Measurements from ENCODE around the gene ZNRF3. TPM values are rescaled to one million over a fixed set of nuclear protein-coding genes. Genes with fewer than 3 reads are reported as not detected.

ZNRF3 gene
- total and polyA plus RNA-seq, 2 experiments from 2014 or later = 0.56 to 3.9 TPM

DNA sequence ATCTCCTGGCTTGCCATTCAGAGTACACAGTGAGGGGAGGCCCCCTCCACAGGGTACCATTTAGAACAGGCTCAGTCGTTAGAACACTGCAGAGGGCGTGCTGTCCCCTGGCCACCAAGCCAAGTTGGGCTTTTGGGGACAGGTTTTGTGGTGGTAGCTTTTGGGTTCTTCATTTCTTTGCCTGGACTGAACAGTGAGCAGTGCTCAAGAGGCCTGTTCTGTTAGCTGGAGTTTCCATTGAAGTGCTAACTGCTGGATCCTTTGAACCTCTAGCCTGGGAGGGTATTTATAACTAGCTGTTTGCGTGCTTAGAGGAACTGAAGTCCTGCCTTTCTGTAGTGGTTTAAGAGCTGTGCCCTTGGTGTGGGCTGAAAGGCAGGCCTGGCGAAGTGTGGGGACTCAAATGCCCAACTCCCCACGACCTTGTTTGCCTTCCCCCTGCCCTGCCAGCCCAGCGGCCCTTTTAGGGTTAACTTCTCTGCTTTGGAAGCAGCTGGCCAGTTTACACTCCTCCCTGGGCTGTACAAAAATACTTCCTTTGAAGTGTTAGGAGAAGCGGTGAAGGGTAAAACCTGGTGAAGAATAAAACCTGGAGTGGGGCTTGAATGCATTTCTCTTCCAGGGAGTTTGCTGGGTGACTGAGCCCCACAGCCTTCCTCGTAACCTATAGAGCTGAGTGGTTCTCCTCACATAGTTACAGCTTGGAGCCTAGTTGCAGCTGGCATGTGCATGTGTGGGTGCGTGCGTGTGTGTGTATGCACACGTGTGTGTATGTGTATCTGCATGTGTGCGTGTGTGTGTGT is 34.6 kb downstream of the ZNRF3 start:
- H3K79me2 ChIP-seq (ENCODE audit: insufficient read depth) = no peaks in the 10 kb centered on the region
- H3K4me1 ChIP-seq (ENCODE audit: insufficient read depth) = no peaks in the 10 kb centered on the region
- no peaks in the 10 kb centered on the region for H3K36me3 ChIP-seq (ENCODE audit: low read depth)
- 77 to 83% methylated on average over 12 of the region's 12 CpGs for WGBS, 2 experiments (ENCODE audit: low coverage in 1 of 2, low lambda C conversion rate in 2 of 2, missing lambda C conversion rate in 2 of 2)
- H3K4me3 ChIP-seq = no peak overlapping the region
- H3K9me2 ChIP-seq (ENCODE audit: insufficient read depth) = no peaks in the 10 kb centered on the region
- no peak overlapping the region for H2AFZ ChIP-seq
- no peaks in the 10 kb centered on the region for H3K9me3 ChIP-seq (ENCODE audit: low read depth)
- H3K4me2 ChIP-seq (ENCODE audit: unreplicated experiment) = no peak overlapping the region
- H3K27me3 ChIP-seq (replicated peaks; ENCODE audit: insufficient read depth) = no peaks in the 10 kb centered on the region
- H3F3A ChIP-seq (ENCODE audit: insufficient read depth) = no peaks in the 10 kb centered on the region
- no peak overlapping the region for H3K27ac ChIP-seq
- no peaks in the 10 kb centered on the region for H4K20me1 ChIP-seq (ENCODE audit: insufficient read depth)
- H3K9ac ChIP-seq = no peak overlapping the region
- in situ Hi-C loops (cut with MboI) = no loop called here
- no peak for TF ChIP-seq EZH2phosphoT487 (IDR thresholded peaks at IDR 0.05; ENCODE audit: insufficient read depth, low read depth)
- no peak for TF ChIP-seq EZH2 (IDR thresholded peaks at IDR 0.05; ENCODE audit: insufficient read depth, poor library complexity, severe bottlenecking)
- no peak for DNase-seq

DNA sequence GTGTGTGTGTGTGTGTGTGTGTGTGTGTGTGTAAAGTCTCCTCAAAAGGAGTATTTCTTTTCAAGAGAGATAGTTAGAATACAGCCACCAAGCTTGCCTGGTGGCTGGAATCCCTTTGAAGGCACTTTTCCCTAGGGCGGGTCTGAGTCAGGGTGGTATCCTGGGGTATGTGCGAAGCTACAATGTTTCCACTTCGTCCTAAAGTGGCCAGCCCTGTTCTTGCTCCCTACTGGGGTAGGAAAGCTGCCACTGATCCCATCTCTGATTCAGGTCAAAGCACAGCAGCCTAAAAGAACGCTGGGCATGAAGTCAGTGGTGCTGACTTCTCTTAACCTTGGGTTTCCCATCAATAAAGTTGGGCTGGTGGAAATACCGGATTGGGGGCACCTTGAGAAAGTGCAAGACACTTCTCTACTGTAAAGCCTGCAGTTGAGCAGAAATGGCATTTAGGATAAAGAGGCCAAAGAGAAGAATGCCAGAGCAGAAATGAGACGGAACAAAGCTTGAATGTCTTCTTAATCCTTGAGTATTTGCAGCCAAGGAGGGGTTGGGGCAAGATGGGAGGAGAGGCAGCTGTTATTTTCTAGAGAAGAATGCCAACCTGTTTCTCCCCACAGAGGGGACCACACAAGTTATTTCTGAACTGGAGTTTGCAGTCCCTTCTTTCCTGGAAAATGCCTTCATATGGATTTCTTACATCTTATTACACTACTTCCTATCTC is 35.3 kb downstream of the ZNRF3 start:
- H3K27ac ChIP-seq = no peak overlapping the region

DNA sequence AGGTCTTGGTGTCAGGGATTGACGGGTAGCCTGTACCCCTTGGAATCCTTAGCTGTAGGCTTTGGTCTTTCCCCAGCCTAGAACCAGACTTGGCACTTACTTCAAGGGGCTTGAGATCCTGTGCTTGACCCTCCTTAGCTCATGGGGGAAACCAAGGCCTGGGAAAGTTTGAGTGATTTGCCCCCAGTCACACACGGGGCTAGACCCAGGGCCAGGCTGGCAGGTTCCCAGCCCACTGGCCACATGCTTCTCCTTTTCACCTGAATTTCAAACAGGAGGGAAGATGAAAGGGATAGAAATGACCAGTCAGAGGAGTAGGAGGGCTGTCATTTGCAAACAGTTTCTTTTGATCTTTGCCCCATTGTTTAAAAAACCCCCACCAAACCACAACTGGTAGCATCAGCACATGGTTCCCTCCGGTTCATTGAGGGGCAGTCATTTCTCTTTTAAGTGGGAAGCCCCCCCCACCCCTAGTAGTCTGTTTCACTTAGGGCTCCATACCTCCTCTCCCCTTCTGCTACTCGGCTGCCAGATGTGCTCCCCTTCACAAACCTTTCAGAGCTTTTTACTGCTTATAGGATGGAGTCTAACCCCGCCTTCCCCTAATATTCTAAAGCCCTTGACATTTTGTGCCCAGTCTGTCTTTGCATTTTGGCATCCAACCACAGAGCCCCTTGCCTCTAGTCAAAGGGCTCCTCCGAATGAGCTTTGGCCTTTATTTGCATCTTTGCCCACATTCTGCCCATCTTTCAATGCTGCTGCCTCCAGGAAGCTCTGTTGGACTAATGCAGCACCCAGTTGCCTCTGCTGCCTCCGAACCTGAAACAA is 37.6 kb downstream of the ZNRF3 start:
- H3K9me3 ChIP-seq (ENCODE audit: low read depth) = no peaks in the 10 kb centered on the region
- no peaks in the 10 kb centered on the region for H3K4me1 ChIP-seq (ENCODE audit: insufficient read depth)
- H3K27ac ChIP-seq = no peak overlapping the region
- no peak overlapping the region for H3K4me2 ChIP-seq (ENCODE audit: unreplicated experiment)
- WGBS, 2 experiments (ENCODE audit: low coverage in 1 of 2, low lambda C conversion rate in 2 of 2, missing lambda C conversion rate in 2 of 2) = 73 to 79% methylated on average over 7 of the region's 7 CpGs
- no peaks in the 10 kb centered on the region for H3K9me2 ChIP-seq (ENCODE audit: insufficient read depth)
- TF ChIP-seq EZH2 (IDR thresholded peaks at IDR 0.05; ENCODE audit: insufficient read depth, poor library complexity, severe bottlenecking) (no peak), EZH2phosphoT487 (IDR thresholded peaks at IDR 0.05; ENCODE audit: insufficient read depth, low read depth) (no peak)
- no peak overlapping the region for H3K4me3 ChIP-seq
- H3K27me3 ChIP-seq (replicated peaks; ENCODE audit: insufficient read depth) = no peaks in the 10 kb centered on the region
- DNase-seq = no peak
- H3F3A ChIP-seq (ENCODE audit: insufficient read depth) = no peaks in the 10 kb centered on the region
- no peaks in the 10 kb centered on the region for H3K36me3 ChIP-seq (ENCODE audit: low read depth)
- no peaks in the 10 kb centered on the region for H4K20me1 ChIP-seq (ENCODE audit: insufficient read depth)
- in situ Hi-C loops (cut with MboI) = no loop called here
- H3K9ac ChIP-seq = no peak overlapping the region
- H3K79me2 ChIP-seq (ENCODE audit: insufficient read depth) = no peaks in the 10 kb centered on the region
- H2AFZ ChIP-seq = no peak overlapping the region

More for the DNA sequence above, 35.3 kb downstream of the ZNRF3 start:
- H3K36me3 ChIP-seq (ENCODE audit: low read depth) = no peaks in the 10 kb centered on the region
- no peak overlapping the region for H3K4me2 ChIP-seq (ENCODE audit: unreplicated experiment)
- no peaks in the 10 kb centered on the region for H3K79me2 ChIP-seq (ENCODE audit: insufficient read depth)
- 67 to 72% methylated on average over 6 of the region's 6 CpGs for WGBS, 2 experiments (ENCODE audit: low coverage in 1 of 2, low lambda C conversion rate in 2 of 2, missing lambda C conversion rate in 2 of 2)
- H4K20me1 ChIP-seq (ENCODE audit: insufficient read depth) = no peaks in the 10 kb centered on the region
- H3K4me3 ChIP-seq = no peak overlapping the region
- H3K9me3 ChIP-seq (ENCODE audit: low read depth) = no peaks in the 10 kb centered on the region
- no peaks in the 10 kb centered on the region for H3K9me2 ChIP-seq (ENCODE audit: insufficient read depth)
- no peak overlapping the region for H2AFZ ChIP-seq
- H3F3A ChIP-seq (ENCODE audit: insufficient read depth) = no peaks in the 10 kb centered on the region
- no peak for DNase-seq
- no peaks in the 10 kb centered on the region for H3K4me1 ChIP-seq (ENCODE audit: insufficient read depth)
- H3K27me3 ChIP-seq (replicated peaks; ENCODE audit: insufficient read depth) = no peaks in the 10 kb centered on the region
- no peak for TF ChIP-seq EZH2phosphoT487 (IDR thresholded peaks at IDR 0.05; ENCODE audit: insufficient read depth, low read depth)
- TF ChIP-seq EZH2 (IDR thresholded peaks at IDR 0.05; ENCODE audit: insufficient read depth, poor library complexity, severe bottlenecking) = no peak
- no peak overlapping the region for H3K9ac ChIP-seq
- in situ Hi-C loops (cut with MboI) = no loop called here

DNA sequence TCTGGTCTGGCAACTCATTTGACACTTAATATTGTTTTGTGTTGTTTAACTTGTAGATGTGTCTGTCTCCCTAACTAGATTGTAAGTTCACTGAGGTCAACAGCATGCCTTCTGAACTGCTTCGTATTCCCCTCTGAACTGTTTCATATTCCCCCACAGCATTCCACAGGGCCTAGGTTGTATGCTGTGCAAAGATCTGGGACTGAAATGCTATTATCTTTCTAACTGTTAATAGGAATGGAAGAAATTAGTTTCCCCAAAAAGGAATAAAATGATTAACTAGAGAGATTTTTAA is 38.2 kb downstream of the ZNRF3 start:
- no peaks in the 10 kb centered on the region for H3K36me3 ChIP-seq (ENCODE audit: low read depth)
- no peak overlapping the region for H3K9ac ChIP-seq
- 94 to 100% methylated on average over 1 of the region's 1 CpG for WGBS, 2 experiments (ENCODE audit: low coverage in 1 of 2, low lambda C conversion rate in 2 of 2, missing lambda C conversion rate in 2 of 2)
- no peak overlapping the region for H3K4me2 ChIP-seq (ENCODE audit: unreplicated experiment)
- H3F3A ChIP-seq (ENCODE audit: insufficient read depth) = no peaks in the 10 kb centered on the region
- DNase-seq = no peak
- no peak overlapping the region for H3K27ac ChIP-seq
- no peaks in the 10 kb centered on the region for H4K20me1 ChIP-seq (ENCODE audit: insufficient read depth)
- no peaks in the 10 kb centered on the region for H3K9me2 ChIP-seq (ENCODE audit: insufficient read depth)
- H3K9me3 ChIP-seq (ENCODE audit: low read depth) = no peaks in the 10 kb centered on the region
- H3K27me3 ChIP-seq (replicated peaks; ENCODE audit: insufficient read depth) = no peaks in the 10 kb centered on the region
- H2AFZ ChIP-seq = no peak overlapping the region
- no peaks in the 10 kb centered on the region for H3K79me2 ChIP-seq (ENCODE audit: insufficient read depth)
- in situ Hi-C loops (cut with MboI) = no loop called here
- TF ChIP-seq EZH2 (IDR thresholded peaks at IDR 0.05; ENCODE audit: insufficient read depth, poor library complexity, severe bottlenecking) (no peak), EZH2phosphoT487 (IDR thresholded peaks at IDR 0.05; ENCODE audit: insufficient read depth, low read depth) (no peak)
- no peak overlapping the region for H3K4me3 ChIP-seq
- no peaks in the 10 kb centered on the region for H3K4me1 ChIP-seq (ENCODE audit: insufficient read depth)
